Posterior vena cava (tissue), 2 donors: ENCODE results near the gene NOS2. TPM values are rescaled to one million over a fixed set of nuclear protein-coding genes. Genes with fewer than 3 reads are reported as not detected.
"Not testable (repeated sequence)": the region's sequence is repeated elsewhere in the genome, so short reads cannot be mapped to it uniquely, and the experiment has no call there.

Experiments used
- DNase-seq: peaks from one replicate; pipeline ENCODE4 v3.0.0-alpha.2; 2020; ENCODE audit warnings: low spot score
- intact Hi-C, 2 donors: fragments of 100-400 bp; cut with DNase I; formaldehyde crosslinking; loops; one replicate each; pipeline versions ENCODE4 v1.14.1 to v1.14.2; 2022 to 2023
- total RNA-seq, 2 donors: library from RNA; stranded (reverse); fragmentation: NEBNext Ultra II Directional; extraction: Animal tissue kit (Norgen Biotek cat#: 25700); gene quantifications; one replicate each; pipeline ENCODE4 v1.2.1, GENCODE V29; 2021
- donor health status: DM: yes; HTN: yes; CAD: no.
- donor health status: DM: yes; HTN: yes; CAD: no.

NOS2 gene
- total RNA-seq, 2 donors from 2014 or later, result 0.33 to 0.51 TPM

GRCh38 chr17:27762527-27763305, 37.6 kb downstream of the NOS2 start:
- intact Hi-C loops, result no loop called here
- DNase-seq, result no peak

- DNase-seq, intact Hi-C loops: not testable (repeated sequence)
Measured at GRCh38 chr17:27760931-27761330, 39.4 kb downstream of the NOS2 start.

GRCh38 chr17:27760069-27760885, 40.1 kb downstream of the NOS2 start:
- peak; percentile 93 for DNase-seq
- intact Hi-C loops, result no loop called here

GRCh38 chr17:27759528-27759927, 40.8 kb downstream of the NOS2 start:
- intact Hi-C loops, result loop anchor here in 1 of 2 donors (5.0 kb wide), 1 partner anchor 97 kb away; no protein-coding TSS in a partner anchor
- peak; percentile 66 for DNase-seq

- DNase-seq, result peak; percentile 88
- intact Hi-C loops, result loop anchor here in 1 of 2 donors (5.0 kb wide), 1 partner anchor 94 kb away; no protein-coding TSS in a partner anchor
Measured at GRCh38 chr17:27756467-27757371, 43.6 kb downstream of the NOS2 start.

DNA sequence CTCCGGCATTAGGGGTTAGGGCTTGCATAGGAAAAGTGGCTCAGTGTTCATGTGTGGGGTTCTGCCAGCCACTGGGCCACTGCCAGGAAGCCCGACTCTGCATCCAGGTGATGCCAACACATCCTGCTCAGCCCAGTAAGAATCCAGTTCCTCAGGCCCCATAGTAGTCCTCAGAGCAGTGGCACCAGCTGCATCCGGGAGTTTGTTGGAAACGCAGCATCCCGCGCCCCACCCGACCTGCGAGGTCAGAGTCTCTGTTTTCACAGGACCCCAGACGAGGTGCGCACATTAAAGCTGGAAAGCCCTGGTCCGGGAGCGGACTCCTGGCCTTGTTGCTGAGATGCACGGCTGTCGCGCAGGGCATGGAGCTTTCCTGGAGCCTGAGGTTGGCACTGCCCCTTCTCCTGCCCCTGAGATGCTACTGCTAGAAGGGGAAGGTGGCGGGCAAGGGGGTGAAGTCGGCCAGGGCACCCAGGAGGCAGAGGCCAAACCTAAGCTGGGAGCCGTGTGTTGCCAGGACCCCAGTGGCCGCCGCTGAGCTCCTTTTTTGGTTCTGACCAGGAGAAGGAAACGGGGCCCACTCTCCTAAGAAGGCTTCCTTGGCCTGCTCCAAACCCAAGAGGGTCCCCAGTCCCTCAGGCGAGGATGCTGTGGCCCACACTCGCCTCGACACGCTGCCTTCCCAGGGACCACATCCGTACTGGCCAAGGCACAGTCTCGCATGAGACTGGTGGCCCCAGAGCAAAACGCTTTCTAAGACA, 44.4 kb downstream of the NOS2 start:
- DNase-seq, result peak; percentile 77
- intact Hi-C loops, result loop anchor here in 1 of 2 donors (5.0 kb wide), 1 partner anchor 94 kb away; no protein-coding TSS in a partner anchor

DNA sequence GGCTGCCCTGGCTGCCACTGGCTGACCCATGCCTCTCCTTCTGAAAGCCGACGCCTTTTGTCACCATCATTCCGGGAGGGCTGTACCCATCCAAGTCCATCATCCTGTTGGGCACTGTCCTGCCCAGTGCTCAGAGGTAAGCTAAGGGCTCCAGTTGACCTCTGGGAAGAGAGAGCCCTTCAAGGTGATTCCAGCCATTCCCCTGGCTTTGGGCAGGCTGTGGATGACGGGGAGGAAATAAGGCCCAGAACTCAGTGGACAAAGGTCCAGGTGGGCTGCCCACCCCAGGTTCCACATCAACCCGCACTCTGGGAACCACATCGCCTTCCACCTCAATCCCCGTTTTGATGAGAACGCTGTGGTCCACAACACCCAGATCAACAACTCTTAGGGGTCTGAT, 45.8 kb downstream of the NOS2 start:
- no peak for DNase-seq
- intact Hi-C loops, result loop anchor here in 1 of 2 donors (5.0 kb wide), 1 partner anchor 97 kb away; no protein-coding TSS in a partner anchor

DNA sequence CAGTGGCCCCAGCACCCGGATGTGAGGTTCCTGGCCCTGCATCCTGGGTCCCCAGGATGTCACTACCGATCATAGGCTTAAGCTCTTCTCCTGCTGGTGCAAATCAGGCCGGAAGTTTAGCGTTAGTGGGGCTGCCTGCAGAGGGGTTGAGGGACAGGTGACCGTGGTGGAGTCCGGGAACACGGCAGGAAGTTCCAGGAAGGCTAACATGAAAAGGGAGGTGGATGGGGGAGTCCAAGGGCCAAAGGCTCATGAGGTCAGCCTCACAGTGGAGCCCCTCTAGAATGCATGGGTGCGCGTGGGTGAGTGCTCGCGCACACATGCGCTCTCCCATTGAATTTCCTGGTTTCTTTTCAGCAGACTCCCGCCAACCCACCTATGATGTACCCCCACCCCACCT, 46.6 kb downstream of the NOS2 start:
- intact Hi-C loops, result loop anchor here in 1 of 2 donors (5.0 kb wide), 1 partner anchor 96 kb away; no protein-coding TSS in a partner anchor
- DNase-seq, result peak; percentile 34

- intact Hi-C loops, result loop anchor here in 1 of 2 donors (5.0 kb wide), 1 partner anchor 96 kb away; no protein-coding TSS in a partner anchor
- peak; percentile 66 for DNase-seq
Measured at GRCh38 chr17:27752831-27753619, 47.3 kb downstream of the NOS2 start.

DNA sequence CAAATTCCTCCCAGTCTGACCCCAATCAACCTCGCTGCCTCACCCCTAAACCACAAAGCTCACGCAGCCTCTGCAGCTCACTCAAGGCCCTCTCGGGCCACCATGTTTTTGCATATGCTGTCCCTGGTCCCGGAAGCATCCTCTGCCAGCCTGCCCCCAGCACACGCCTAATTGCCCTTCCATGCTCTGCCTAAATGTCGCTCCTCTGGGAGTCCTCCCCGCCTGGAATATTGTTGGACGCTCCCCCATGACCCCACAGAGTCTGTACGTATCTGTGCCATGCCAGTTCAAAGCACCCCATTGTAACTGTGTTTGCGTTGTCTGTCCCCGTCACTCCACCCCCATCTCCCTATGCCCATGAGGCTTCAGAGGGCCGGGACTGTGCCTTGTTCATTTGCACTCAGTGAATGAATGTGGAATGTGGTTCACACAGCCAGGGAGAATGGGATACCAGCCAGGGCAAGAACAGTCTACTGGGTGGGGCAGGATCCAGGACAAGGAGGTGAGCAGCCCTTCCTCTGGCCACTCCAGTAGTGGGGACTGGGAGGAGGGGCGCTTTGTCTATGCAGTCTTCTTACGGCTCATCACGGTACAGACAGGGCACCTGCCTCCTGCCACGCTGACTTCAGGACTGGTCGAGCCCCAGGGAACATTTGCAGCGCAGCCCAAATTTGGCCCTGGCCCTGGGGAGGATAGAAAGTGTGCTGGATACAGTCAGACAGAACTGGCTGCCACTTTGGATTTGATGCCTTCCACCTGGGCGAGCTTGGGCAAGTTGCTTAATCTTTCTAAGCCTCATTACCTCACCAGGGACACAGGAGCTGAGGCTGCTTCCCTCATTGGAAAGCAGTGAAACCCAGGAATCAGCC, 48.5 kb downstream of the NOS2 start:
- peak; percentile 54 for DNase-seq
- intact Hi-C loops, result loop anchor here in 1 of 2 donors (5.0 kb wide), 1 partner anchor 95 kb away; no protein-coding TSS in a partner anchor

DNA sequence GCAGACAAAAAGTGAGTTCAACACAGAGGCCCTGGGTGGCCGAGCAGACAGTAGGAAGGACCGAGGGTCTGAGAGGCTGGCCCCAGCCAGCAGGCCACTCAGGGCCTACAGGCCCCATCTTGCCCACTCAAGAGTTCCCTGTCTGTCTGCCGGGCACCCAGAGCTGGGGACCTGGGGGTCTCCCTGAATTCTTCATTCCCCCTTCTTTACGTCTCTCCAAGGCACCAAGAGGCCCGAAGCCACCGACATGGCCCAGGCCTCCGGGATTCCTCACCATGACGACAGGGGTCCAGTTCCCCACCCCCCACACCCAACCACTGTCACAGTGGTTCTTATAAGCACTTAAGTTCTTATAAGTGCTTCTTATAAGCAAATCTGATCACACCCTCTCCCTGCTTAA, 49.2 kb downstream of the NOS2 start:
- DNase-seq, result no peak
- intact Hi-C loops, result loop anchor here in 1 of 2 donors (5.0 kb wide), 1 partner anchor 94 kb away; no protein-coding TSS in a partner anchor

GRCh38 chr17:27749562-27750150, 50.7 kb downstream of the NOS2 start:
- intact Hi-C loops, result loop anchor here in 1 of 2 donors (5.0 to 10.0 kb wide), 2 partner anchors 92 to 265 kb away; no protein-coding TSS in a partner anchor
- not testable (repeated sequence) for DNase-seq

DNA sequence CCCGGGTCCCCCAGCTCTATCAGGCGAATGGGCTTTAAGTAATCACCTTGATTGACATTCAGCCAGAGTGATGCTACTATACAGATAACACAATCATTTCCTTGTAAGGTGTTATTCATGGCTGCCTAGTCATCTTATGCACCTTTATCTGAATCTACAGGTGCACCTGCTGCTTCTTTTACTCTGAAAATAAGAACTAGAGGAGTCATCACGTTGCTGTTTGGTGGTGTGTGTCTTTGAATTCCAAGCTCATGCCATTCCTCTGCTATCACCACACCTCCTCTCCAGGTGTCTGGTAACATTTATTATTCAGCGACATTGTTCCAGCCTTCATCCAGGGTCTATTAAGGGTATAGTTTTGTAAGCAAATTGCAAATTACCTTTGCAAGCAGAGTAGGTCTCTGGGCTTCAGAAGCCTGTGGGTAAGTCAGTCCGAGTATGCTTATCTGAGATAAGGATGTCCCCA, 51.9 kb downstream of the NOS2 start:
- DNase-seq, result no peak
- intact Hi-C loops, result loop anchor here in 1 of 2 donors (10.0 kb wide), 1 partner anchor 264 kb away; no protein-coding TSS in a partner anchor

GRCh38 chr17:27747462-27748359, 52.6 kb downstream of the NOS2 start:
- no peak for DNase-seq
- intact Hi-C loops, result loop anchor here in 1 of 2 donors (10.0 kb wide), 1 partner anchor 263 kb away; no protein-coding TSS in a partner anchor
